ENCODE data around the gene ATG4D. TPM values are rescaled to one million over a fixed set of nuclear protein-coding genes. Genes with fewer than 3 reads are reported as not detected.

ATG4D gene
- total RNA-seq, 6 experiments from 2014 or later, result 8.1 to 19.7 (median 11.8) TPM

GRCh38 chr19:10601999-10602329 is 58.3 kb downstream of the ATG4D start:
- DNase-seq (no peak), ATAC-seq (no peak)
- no peak overlapping the region for H3K4me3 ChIP-seq
- intact Hi-C loops (cut with DNase I), result no loop called here
- WGBS (ENCODE audit: insufficient coverage, low coverage, low lambda C conversion rate, missing lambda C conversion rate), result 23% methylated on average over 7 of the region's 7 CpGs
- no peaks in the 10 kb centered on the region for H3K36me3 ChIP-seq
- no peak overlapping the region for H3K27ac ChIP-seq
- H3K4me1 ChIP-seq, result no peaks in the 10 kb centered on the region
- TF ChIP-seq POLR2A (IDR thresholded peaks at IDR 0.05) (no peak), CTCF (IDR thresholded peaks at IDR 0.05) (no peak)
- H3K9me3 ChIP-seq, result no peaks in the 10 kb centered on the region
- no peaks in the 10 kb centered on the region for H3K27me3 ChIP-seq

- H3K9me3 ChIP-seq, result no peaks in the 10 kb centered on the region
- H3K27me3 ChIP-seq, result no peaks in the 10 kb centered on the region
- H3K27ac ChIP-seq, result peak overlapping the region; percentile 78 to 94 (median 89)
- TF ChIP-seq CTCF (IDR thresholded peaks at IDR 0.05) (no peak), POLR2A (IDR thresholded peaks at IDR 0.05) (peak; percentile 42)
- peak; percentile 84 to 90 (median 87) for DNase-seq
- ATAC-seq, result peak; percentile 95 to 97 (median 96)
- H3K4me3 ChIP-seq, result peak overlapping the region; percentile 79 to 95 (median 90)
- no peaks in the 10 kb centered on the region for H3K36me3 ChIP-seq
- 2% methylated on average over 20 of the region's 76 CpGs for WGBS (ENCODE audit: insufficient coverage, low coverage, low lambda C conversion rate, missing lambda C conversion rate)
- intact Hi-C loops (cut with DNase I), result no loop called here
- no peaks in the 10 kb centered on the region for H3K4me1 ChIP-seq
Observed at GRCh38 chr19:10602330-10603083, 58.8 kb downstream of the ATG4D start.

MicroRNAs encoded within 50 kb of the gene (microRNA counts, 767-probe panel; counts per million panel counts)
- microRNA hsa-miR-1238, result 237 counts per million

Small RNAs within 50 kb of the gene (microRNA-seq; reads per million reads assigned to microRNA genes)
- 0 reads per million in 2 donors for gene MIR1238

Small RNAs within 50 kb of the gene (small RNA-seq; reads per million reads assigned to genes)
- gene MIR1238 (0 reads per million in 2 experiments), gene RNU7-140P (0 reads per million in 2 experiments)

Other genes with a start within 250 kb of the ATG4D start
- gene ZGLP1, start 234.1 kb upstream of the ATG4D start, total RNA-seq, result 1 to 10 TPM in 5 of 6 experiments, under 1 TPM in 1; 0.62 to 4.4 (median 1.5) TPM
- gene FDX2, start 227.9 kb upstream of the ATG4D start, total RNA-seq, result 10 to 100 TPM in 4 of 6 experiments, 1 to 10 TPM in 2; 8.9 to 17.1 (median 10.7) TPM
- 1 to 10 TPM; 5.2 to 9.5 (median 7.1) TPM for gene RAVER1, start 210.4 kb upstream of the ATG4D start, total RNA-seq
- gene ICAM3, start 204.3 kb upstream of the ATG4D start, total RNA-seq, result 10 to 100 TPM; 11.4 to 35.5 (median 22.4) TPM
- 100 to 1,000 TPM in 1 of 6 experiments, 10 to 100 TPM in 5; 63.9 to 106 (median 72.9) TPM for gene TYK2, start 163.3 kb upstream of the ATG4D start, total RNA-seq
- 10 to 100 TPM; 39.6 to 74.9 (median 50.1) TPM for gene CDC37, start 140.4 kb upstream of the ATG4D start, total RNA-seq
- gene PDE4A, start 123.4 kb upstream of the ATG4D start, total RNA-seq, result 1 to 10 TPM; 1.2 to 5.8 (median 2.7) TPM
- gene KEAP1, start 40.5 kb upstream of the ATG4D start, total RNA-seq, result 10 to 100 TPM; 36.7 to 60.7 (median 41.2) TPM
- gene S1PR5, start 26.5 kb upstream of the ATG4D start, total RNA-seq, result under 1 TPM in 5 of 6 experiments, not detected in 1; 0.20 to 0.43 (median 0.35) TPM
- gene KRI1, start 22.1 kb downstream of the ATG4D start, total RNA-seq, result 1 to 10 TPM; 5.8 to 9.6 (median 8.5) TPM
- gene CDKN2D, start 25.1 kb downstream of the ATG4D start, total RNA-seq, result 1 to 10 TPM in 4 of 6 experiments, under 1 TPM in 2; 0.97 to 2.8 (median 2.0) TPM
- gene AP1M2, start 43.4 kb downstream of the ATG4D start, total RNA-seq, result 1 to 10 TPM in 2 of 6 experiments, under 1 TPM in 4; 0.35 to 2.5 (median 0.75) TPM
- gene SLC44A2, start 81.6 kb downstream of the ATG4D start, total RNA-seq, result 10 to 100 TPM; 11.7 to 18.5 (median 15.6) TPM
- 10 to 100 TPM; 40.0 to 82.3 (median 54.8) TPM for gene ILF3, start 110.4 kb downstream of the ATG4D start, total RNA-seq
- 10 to 100 TPM; 19.0 to 30.2 (median 26.8) TPM for gene QTRT1, start 157.5 kb downstream of the ATG4D start, total RNA-seq
- 10 to 100 TPM; 54.0 to 86.9 (median 68.3) TPM for gene DNM2, start 174.2 kb downstream of the ATG4D start, total RNA-seq